Measurements from ENCODE around the gene MFGE8.

DNA sequence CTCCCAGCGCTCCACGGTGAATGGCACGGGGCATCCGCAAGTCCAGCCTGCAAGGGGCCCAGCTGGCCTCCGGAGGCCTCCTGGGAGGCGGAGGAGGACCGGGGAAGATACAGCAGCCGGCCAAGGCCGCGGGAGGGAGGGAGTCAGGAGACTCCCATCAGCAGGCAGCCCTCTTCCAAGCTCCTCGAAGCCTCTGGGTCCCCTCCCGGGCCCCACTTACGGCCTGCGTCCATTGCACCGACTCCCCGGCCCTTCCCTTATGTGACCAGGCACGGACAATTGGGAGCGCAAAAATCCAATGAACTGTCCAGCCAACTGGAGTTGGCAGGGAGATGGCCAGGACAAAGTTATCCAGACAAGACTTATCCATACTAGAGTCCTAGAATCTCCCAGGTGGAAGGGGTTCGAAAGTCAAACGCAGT is 668 bp downstream of the MFGE8 start:
- TF ChIP-seq TEAD4 (IDR thresholded peaks at IDR 0.05; ENCODE audit: low read length), result no peak
- TF ChIP-seq TEAD4 (CRISPR knock-in tag; IDR thresholded peaks at IDR 0.05; ENCODE audit: borderline replicate concordance), result no peak
- TF ChIP-seq HNRNPK (IDR thresholded peaks at IDR 0.05; ENCODE audit: low read depth, low read length, poor library complexity, severe bottlenecking), result no peak

All from K562 (cell line).